GDM1 (cell line): Measurements from ENCODE around the gene IRAK2.
"Not testable (repeated sequence)": the region's sequence is repeated elsewhere in the genome, so short reads cannot be mapped to it uniquely, and the experiment has no call there.

ENCODE experiments used
- DNase-seq: peaks from one replicate; lab custom pipeline; 2025; lab: John Stamatoyannopoulos, UW

Gene IRAK2

DNA sequence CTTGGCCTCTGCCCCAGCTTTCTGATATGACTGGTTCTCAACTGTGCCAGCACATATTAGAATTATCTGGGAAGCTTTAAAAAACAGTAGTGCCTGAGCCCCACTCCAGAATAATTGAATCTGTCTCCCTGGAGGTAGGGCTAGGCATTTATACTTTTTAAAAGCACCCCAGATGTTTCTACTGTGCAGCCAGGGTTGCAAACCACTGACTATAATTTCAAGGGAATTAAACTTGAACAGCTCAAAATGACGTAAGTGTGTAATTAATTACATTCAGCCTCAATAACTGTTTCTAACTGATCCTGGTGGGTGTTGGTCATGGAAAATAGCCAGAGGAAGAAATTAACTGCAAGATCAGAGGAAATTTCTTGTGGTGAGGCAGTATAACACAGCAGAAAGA, 4.4 kb upstream of the IRAK2 start:
- no peak for DNase-seq

DNA sequence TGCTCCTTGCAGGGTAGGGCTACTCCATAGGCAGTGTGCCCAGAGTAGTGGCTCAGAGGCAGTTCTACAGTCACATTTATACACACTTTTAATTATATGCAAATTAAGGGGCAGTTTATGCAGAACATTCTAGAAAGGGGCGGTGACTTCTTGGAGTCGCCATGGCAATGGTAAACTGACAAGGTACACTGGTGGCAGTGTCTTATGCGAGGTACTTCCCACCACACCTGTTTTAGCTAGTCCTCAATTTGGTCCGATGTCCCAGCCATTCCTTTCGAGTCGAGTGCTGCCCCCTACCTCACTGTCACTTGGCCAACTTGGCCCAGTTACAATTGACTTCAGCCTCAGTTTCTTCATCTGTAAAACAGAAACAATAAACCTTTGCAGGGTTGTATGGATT, 3.8 kb upstream of the IRAK2 start:
- DNase-seq, result no peak

DNA sequence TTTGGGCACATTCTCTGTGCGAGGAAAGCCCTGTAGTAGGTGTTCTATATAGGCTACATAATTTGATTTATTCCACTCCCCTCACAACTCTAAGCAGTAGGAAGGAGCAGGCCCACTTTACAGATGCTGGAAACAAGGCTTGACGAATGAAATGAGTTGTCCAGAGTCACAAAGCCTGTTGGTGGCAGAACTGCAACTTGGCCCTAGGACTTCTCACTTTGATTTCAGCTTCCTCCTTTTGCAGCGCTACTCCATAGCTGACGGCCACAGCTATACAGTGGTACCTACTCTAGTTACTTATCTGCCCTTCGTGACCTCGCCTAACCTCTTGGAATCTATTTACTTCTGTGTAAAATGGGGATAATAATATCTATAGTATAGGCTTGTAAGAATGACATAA, 2.5 kb upstream of the IRAK2 start:
- peak; percentile 35 for DNase-seq

DNA sequence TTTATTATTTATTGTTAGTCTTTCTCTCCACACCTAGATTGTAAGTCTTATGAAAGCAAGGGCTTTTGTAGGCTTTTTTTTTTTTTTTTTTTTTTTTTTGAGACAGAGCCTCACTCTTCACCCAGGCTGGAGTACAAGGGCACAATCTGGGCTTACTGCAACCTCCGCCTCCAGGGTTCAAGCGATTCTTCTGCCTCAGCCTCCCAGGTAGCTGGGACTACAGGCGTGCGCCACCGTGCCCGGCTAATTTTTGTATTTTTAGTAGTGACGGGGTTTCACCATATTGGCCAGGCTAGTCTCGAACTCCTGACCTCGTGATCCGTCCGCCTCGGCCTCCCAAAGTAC, 546 bp upstream of the IRAK2 start:
- not testable (repeated sequence) for DNase-seq

DNA sequence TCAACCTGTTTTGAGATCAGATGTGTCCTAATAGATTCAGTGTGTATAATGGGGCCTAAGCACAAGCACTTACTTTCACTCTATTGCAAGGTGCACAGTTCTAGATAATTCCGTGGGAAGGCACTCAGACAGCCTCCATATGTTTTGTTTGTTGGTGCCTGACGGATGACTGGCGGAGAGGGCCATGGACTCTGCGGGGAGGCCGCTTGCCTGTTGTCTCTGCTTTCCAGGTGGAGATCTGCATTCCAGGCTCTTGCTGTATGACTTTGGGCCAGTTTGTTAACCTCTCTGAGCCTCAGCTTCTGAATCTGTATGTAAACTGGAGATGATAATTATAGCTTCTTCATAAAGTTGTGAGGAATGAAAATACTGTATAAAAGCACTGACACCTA, 1.5 kb downstream of the IRAK2 start:
- DNase-seq, result no peak

DNA sequence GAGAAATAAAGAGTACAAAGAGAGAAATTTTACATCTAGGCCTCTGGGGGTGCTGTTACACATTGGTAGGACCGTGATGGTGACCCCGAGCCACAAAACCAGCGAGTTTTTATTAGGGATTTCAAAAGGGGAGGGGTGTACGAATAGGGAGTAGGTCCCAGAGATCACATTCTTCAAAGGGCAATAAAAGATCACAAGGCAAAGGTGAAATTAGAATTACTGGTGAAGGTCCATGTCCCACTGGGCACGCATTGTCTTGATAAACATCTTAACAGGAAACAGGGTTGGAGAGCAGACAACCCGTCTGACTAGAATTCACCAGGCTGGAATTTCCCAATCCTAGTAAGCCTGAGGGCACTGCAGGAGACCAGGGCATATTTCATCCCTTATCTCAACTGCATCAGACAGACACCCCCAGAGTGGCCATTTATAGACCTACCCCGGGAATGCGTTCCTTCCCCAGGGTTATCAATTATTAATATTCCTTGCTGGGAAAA, 4.3 kb downstream of the IRAK2 start:
- no peak for DNase-seq

DNA sequence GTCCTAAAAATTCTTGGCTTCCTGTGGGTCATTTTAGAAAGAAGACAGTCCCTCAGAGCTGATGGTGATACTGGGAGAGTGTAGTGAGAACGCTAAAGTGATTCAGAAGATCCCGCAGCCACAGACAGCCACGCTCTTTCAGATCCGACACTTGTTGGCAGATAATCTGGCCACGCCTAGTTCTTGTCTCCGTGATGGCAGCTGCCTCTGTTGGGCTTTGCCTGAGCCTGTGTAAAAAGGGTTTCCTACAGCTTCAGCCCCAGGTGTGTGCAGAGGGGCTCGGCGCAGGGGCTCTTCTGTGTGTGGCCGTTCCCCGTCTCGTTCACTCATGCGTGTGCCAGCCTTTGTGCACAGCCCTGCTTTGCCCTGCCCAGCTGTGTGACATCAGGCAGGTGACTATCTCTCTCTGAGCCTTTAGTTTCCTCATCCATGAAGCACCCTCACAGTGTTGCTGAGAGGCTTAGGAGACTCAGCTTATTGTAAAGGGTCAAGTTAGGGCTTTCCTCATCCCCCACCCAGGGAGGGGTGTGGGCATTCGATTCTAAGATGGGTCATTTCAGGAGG, 6.3 kb downstream of the IRAK2 start:
- no peak for DNase-seq

DNA sequence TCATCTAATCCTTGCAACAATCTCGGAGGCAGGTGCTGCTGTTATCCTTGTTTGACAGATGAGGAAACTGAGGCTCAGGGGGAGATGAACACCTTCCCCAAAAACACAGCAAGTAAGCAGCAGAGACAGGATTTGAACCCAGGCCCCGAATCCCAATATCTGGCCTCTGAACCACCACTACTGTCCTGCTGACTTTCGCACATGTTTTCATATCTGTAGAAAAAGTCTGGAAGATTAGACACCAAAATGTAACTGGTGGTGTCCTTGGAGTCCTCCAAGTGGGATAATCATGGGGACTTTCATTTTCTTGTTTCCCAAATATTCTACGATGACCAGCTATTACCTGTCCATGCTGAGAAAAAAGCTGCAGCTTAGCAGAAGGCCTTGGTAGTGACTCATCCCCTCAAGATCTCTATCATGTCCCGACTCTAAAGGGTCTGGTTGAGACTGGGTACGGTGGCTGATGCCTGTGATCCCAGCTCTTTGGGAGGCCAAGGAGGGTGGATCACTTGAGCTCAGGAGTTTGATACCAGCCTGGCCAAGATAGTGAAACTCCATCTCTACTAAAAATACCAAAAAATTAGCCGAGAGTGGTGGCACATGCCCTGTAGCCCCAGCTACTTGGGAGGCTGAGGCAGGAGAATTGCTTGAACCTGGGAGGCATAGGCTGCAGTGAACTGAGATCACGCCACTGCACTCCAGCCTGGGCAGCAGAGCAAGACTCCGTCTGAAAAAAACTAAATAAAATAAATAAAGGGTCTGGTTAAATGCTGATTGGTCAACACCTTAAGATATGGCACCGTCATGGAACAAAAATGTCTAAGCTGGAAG, 8.6 kb downstream of the IRAK2 start:
- no peak for DNase-seq

DNA sequence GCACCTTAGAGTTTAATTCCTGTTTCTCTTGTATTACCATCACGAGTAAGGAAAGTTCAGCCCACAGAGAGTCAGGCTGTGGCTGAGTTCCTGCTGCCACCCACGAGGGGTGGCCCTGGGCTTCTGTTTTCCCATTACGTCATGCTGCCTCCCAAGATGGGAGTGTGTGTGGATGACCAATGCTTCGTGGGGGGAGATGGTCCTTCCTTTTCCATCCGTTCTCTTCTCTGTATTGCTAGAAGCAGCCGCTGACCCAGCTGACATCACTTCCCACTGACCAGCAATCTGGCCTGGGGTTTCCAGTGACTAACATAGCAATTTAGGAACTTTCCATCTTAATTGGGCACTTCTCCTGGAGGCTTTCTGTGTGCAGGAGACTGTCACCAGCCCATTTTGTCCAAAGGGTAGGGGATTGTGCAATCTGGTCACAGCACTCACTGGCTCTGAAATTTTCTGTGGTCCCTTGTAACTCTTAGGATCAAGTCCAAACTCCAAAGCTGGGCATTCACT, 9.3 kb downstream of the IRAK2 start:
- no peak for DNase-seq

DNA sequence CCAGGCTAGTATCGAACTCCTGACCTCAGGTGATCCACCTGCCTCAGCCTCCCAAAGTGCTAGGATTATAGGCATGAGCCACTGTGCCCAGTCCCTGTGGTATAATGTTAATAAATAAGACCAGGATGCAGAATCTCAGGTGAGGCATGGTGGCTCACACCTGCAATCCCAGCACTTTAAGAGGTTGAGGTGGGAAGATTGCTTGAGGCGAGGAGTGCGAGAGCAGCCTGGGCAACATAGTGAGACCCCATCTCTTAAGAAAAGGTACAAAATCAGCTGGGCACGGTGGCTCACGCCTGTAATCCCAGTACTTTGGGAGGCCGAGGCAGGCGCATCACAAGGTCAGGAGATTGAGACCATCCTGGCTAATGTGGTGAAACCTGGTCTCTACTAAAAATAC, 10.6 kb downstream of the IRAK2 start:
- not testable (repeated sequence) for DNase-seq

DNA sequence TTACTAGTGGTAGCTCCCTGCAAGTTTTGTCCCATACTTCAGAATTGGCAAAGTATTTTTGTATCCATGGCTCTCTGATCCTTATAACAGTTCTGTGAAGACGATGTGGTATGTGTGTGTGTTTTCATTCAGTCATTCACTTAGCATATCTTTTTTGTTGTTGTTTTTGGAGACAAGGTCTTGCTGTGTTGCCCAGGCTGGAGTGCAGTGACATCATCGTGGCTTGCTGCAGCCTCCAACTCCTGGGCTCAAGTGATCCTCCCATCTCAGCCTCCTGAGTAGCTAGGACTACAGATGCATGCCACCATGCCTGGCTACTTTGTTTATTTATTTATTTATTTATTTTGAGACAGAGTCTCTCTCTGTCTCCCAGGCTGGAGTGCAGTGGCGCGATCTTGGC, 11.4 kb downstream of the IRAK2 start:
- DNase-seq, result not testable (repeated sequence)

DNA sequence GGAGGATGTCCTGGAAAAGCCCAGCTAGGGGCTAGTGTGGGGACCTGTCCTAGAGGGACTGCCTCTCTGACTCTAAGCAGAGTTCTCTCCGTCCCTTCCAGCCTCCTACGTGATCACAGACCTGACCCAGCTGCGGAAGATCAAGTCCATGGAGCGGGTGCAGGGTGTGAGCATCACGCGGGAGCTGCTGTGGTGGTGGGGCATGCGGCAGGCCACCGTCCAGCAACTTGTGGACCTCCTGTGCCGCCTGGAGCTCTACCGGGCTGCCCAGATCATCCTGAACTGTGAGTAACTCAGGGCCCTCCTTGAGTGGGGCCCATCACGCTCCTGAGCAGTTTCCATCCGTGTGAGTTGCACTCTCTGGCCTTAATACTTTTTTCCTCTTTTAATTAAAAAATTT, 13.0 kb downstream of the IRAK2 start:
- no peak for DNase-seq

DNA sequence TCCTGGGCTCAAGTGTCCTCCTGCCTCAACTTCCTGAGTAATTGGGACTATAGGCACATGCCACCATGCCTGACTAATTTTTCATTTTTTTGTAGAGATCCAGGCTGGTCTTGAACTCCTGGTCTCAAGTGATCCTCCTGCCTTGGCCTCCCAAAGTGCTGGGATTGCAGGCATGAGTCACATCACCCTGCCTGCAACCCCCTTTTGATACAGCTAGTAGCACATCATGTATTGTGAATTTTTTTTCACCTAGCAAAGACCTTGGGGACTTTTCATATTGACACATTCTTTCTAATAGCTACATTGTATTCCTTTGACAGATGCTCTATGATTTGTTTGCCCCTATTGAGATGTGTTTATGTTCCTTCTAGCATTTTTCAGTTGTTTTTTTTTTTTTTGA, 14.2 kb downstream of the IRAK2 start:
- DNase-seq, result no peak

DNA sequence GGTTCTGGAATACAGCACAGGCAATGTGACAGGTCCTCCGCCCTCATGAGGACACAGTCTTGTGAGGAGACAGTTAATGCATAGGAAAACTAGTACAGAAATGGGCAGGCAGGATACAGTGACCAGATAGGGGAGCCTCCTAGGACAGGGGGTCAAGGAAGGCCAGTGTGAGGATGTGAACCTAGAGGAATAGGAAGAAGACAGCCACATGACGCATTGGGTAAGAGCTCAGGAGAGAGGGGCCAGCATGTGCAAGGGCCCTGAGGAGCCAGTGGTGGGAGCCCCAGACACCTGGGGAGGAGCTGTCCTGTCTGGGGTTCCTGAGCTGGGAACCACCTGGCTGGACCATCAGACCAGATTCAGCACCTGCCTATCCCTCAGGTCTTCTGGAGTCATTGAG, 15.6 kb downstream of the IRAK2 start:
- no peak for DNase-seq

DNA sequence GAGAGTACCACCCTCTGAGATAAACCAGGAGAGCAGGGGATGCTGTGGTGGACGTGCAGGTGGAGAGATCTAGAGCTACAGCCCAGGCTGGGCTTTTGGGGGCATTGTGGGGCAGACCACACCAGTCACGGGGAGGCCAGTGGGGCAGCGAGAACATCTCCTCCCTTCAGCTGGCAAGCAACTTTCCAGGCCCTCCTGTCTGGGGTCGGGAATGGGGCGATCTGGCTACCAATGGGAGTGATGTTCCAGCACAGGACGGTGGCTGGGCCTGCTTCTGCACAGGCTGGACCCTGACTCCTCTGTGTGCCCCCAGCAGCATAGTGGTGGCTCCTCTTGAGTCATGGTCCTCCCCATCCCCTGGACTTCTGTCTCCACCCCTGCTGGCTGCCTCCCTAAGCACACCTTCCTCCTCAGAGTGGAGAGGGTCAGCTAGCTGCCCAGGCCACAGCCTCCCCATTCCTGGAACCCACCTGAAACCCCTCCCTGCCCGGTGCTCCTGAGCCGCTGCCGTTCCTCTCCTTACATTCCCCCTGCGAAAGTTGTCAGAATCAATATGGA, 16.1 kb downstream of the IRAK2 start:
- DNase-seq, result no peak

DNA sequence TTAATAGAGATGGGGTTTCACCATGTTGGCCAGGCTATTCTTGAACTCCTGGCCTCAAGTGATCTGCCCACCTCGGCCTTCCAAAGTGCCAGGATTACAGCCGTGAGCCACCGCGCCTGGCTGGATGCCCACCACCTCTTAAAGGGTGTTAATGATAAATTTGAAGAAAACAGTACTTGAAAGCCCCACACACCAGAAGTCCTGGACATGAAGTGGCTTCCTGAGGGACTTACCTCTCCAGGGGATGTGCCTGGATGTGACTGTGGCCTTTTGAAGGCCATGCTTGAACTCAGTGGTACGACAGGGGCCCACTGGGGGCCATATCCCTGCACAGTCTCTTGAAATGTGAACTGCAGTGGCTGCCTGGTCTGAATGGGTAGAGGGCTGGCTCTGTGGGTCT, 18.2 kb downstream of the IRAK2 start:
- no peak for DNase-seq

DNA sequence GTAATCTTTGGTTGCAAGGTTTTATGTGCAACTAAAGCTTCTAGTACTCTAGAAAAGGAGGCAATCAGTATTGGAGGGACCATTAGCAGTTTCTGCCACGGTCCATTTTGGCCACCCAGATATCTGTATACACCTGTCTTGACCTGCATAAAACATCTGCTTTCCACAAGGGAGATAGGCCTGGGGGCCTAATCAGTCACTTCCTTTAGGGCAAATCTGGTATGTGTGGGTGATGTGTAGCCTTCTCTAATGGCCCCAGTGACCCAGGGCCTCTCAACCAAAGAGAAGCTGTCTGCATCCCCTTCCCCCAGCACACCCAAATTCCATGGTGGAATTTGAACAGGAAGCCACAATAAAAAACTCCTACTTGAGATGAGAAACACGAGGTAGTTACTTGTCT, 19.5 kb downstream of the IRAK2 start:
- no peak for DNase-seq

DNA sequence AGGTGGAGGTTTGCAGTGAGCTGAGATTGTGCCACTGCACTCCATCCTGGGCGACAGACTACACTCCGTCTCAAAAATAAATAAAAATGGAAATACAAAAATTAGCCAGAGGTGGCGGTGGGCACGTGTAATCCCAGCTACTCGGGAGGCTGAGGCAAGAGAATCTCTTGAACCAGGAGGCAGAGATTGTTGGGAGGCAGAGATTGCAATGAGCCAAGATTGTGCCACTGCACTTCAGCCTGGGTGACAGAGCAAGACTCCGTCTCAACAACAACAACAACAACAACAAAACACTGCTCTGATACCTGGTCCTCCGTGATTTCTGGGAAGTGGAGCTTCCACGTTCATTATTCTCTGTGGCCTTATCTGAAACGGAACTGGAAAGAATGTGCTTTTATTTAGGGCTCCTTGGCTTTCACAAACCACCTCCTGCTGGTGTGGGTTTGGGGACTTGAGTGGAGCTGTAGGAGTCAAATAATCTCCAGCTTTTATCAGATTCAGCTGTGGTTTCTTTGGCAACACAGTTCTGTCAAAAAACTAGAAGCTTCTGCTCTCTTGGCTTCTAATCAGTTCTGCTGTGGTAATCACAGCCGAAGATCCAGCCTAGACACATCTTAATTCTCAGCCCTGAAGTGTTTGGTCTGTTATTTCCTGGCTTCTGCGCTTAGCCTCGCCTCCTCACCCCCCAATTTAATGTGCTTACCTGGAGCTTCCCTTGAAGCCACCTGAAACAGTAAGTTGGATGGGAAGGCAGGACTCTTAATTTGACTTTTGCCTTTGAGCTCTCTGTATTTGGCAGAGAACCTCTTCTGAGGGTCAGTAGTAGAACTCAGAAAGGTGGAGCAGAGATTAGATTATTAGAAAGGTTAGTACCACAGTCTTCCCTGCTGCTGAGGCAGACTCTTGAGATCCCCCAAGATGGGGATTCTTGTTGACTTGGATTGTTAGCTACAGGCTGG, 21.4 kb downstream of the IRAK2 start:
- DNase-seq, result no peak

DNA sequence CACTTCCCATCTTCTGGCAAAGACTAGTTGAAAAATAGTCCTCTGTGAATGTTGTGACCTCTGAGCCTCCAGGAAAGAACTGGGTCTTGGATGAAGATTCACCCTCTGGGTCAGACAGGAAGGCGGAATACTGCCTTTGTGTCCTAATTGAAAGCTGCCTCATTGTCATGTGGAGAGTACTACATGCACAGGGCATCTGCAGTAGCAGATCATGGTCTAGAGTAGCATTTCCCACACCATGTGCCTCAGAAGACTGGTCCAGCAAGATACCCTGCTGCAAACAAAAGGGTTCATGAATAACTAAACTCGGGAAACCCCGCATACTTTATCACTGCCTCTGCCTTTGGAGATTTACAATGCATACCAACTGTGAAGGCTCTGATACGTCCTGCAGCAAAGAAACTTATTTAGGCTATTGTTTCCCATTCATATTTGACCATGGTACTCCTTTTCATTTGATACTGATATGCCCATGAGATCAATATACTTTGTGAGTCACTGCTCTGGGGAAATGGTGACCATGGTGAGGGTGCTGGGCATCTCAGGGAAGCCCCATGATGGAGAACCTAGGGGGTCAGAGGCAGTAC, 22.7 kb downstream of the IRAK2 start:
- no peak for DNase-seq

DNA sequence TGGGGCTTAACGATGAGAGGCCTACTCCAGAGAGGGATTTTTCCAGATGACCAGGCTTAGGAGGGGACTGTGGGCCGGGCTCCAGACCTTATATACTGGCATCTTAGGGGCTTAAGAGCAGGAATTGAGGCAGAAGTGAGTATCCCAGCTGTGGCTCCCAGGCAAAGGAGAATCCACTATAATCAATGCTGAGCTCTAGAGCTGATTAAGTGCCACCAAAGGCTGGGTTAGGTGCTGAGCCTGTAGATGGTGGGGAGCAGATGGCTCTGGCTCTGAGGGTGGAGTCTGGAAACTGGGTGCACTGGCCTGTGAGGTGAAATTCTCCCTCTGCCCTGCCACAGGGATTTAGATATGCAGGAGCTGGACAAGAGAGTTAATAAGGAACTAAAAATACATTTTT, 23.2 kb downstream of the IRAK2 start:
- no peak for DNase-seq

DNA sequence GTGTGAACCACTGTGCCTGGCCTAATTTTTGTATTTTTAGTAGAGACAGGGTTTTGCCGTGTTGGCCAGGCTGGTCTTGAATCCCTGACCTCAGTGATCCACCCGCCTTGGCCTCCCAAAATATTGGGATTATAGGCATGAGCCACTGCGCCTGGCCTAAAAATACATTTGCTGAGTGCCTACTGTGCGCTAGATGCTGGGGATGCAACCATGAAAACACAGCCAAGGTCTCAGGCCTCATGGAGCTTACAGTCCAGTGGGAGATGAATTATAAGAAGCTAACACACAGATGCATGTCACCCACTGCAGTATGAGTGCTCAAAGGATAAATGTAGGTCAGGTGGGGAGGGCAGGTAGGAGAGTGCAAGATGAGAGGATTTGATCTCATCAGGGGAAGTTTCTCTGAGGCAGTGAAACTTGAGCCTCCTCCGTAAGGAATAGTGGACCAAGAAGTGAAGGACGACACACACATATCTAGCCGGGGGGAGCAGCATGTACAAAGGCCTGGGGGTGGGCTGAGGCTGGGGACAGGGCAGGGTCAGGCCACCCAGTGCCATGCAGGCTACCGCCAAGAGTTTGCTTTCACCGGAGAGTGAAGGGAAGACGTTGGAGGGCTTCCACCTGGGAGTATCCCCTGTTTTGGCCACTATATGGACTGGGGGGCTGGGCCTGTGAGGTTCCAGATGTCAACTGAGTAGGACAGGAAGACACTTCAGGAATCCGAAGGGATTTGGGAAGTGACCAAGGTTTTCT, 24.3 kb downstream of the IRAK2 start:
- DNase-seq, result no peak
